ENCODE data around the gene TSPEAR. TPM values are rescaled to one million over a fixed set of nuclear protein-coding genes. Genes with fewer than 3 reads are reported as not detected.

Gene TSPEAR
- total RNA-seq, 4 donors from 2014 or later = not detected

- DNase-seq (no peak), ATAC-seq (no peak)
- H3K27me3 ChIP-seq = peaks cover 21 to 54% (median 49%) of the 10 kb centered on the region in 3 donors
- H3K4me1 ChIP-seq = no peaks in the 10 kb centered on the region
- H3K27ac ChIP-seq = no peak overlapping the region
- in situ Hi-C loops (cut with MboI; ENCODE audit: low sequenced_read_pairs in 4 of 4) = no loop called here
- TF ChIP-seq POLR2A (IDR thresholded peaks at IDR 0.05) (no peak), CTCF (IDR thresholded peaks at IDR 0.05 in 4 of 5, conservative IDR thresholded peaks at IDR 0.05 in 1 of 5) (no peak)
- no peaks in the 10 kb centered on the region for H3K9me3 ChIP-seq
- no peaks in the 10 kb centered on the region for H3K36me3 ChIP-seq
- intact Hi-C loops (cut with DNase I; ENCODE audit: low total_unique reads) = no loop called here
- no peak overlapping the region for H3K4me3 ChIP-seq
Observed at GRCh38 chr21:44599264-44600029, 111.9 kb downstream of the TSPEAR start.

- TF ChIP-seq POLR2A (IDR thresholded peaks at IDR 0.05) (no peak), CTCF (IDR thresholded peaks at IDR 0.05 in 4 of 5, conservative IDR thresholded peaks at IDR 0.05 in 1 of 5) (no peak)
- Histone ChIP-seq H3K4me1 (no peaks in the 10 kb centered on the region), H3K4me3 (no peak overlapping the region), H3K9me3 (no peaks in the 10 kb centered on the region), H3K27me3 (peaks cover 30 to 49% (median 48%) of the 10 kb centered on the region in 3 donors), H3K27ac (no peak overlapping the region), H3K36me3 (no peaks in the 10 kb centered on the region)
- no peak for ATAC-seq
- DNase-seq = no peak
- in situ Hi-C loops (cut with MboI; ENCODE audit: low sequenced_read_pairs in 4 of 4) (no loop called here), intact Hi-C loops (cut with DNase I; ENCODE audit: low total_unique reads) (no loop called here)
Observed at GRCh38 chr21:44598061-44598460, 113.3 kb downstream of the TSPEAR start.

- Histone ChIP-seq H3K4me3 (no peak overlapping the region), H3K36me3 (no peaks in the 10 kb centered on the region), H3K4me1 (no peaks in the 10 kb centered on the region), H3K9me3 (no peaks in the 10 kb centered on the region), H3K27me3 (peaks cover 28 to 52% (median 35%) of the 10 kb centered on the region in 3 donors), H3K27ac (no peak overlapping the region)
- intact Hi-C loops (cut with DNase I; ENCODE audit: low total_unique reads) = no loop called here
- ATAC-seq (no peak), DNase-seq (no peak)
- in situ Hi-C loops (cut with MboI; ENCODE audit: low sequenced_read_pairs in 4 of 4) = no loop called here
- TF ChIP-seq CTCF (IDR thresholded peaks at IDR 0.05 in 4 of 5, conservative IDR thresholded peaks at IDR 0.05 in 1 of 5) = no peak
- no peak for TF ChIP-seq POLR2A (IDR thresholded peaks at IDR 0.05)
Observed at GRCh38 chr21:44596068-44596725, 115.2 kb downstream of the TSPEAR start.

GRCh38 chr21:44595524-44595923 is 115.8 kb downstream of the TSPEAR start:
- Histone ChIP-seq H3K36me3 (no peaks in the 10 kb centered on the region), H3K9me3 (no peaks in the 10 kb centered on the region), H3K4me3 (no peak overlapping the region), H3K27ac (no peak overlapping the region), H3K4me1 (no peaks in the 10 kb centered on the region), H3K27me3 (peaks cover 25 to 49% (median 35%) of the 10 kb centered on the region in 3 donors)
- ATAC-seq (no peak), DNase-seq (no peak)
- in situ Hi-C loops (cut with MboI; ENCODE audit: low sequenced_read_pairs in 4 of 4) = no loop called here
- intact Hi-C loops (cut with DNase I; ENCODE audit: low total_unique reads) = no loop called here
- TF ChIP-seq CTCF (IDR thresholded peaks at IDR 0.05 in 4 of 5, conservative IDR thresholded peaks at IDR 0.05 in 1 of 5) = no peak
- TF ChIP-seq POLR2A (IDR thresholded peaks at IDR 0.05) = no peak

All from gastrocnemius medialis (tissue), 4 donors.